ENCODE data around the gene PEBP1.

The PEBP1 gene

GRCh38 chr12:118190266-118190665 is 54.3 kb downstream of the PEBP1 start:
- Histone ChIP-seq H3K4me2 (ENCODE audit: low read length, poor library complexity, severe bottlenecking) (peak overlapping the region; percentile 27), H3K14ac (ENCODE audit: low read length in 2 of 2) (no peak overlapping the region), H2BK15ac (ENCODE audit: low read depth, poor library complexity, severe bottlenecking) (no peak overlapping the region), H3K79me1 (replicated peaks; ENCODE audit: low read length, poor library complexity, severe bottlenecking) (peaks cover 10% of the 10 kb centered on the region), H3K4me3 (ENCODE audit: insufficient read depth in 1 of 2, low read depth in 1 of 2, low read length in 2 of 2) (peak overlapping the region in 1 of 2 experiments; percentile 76), H3K18ac (ENCODE audit: low read depth in 1 of 2, low read length in 2 of 2) (peak overlapping the region in 1 of 2 experiments; percentile 43), H2BK5ac (ENCODE audit: low read depth, low read length, poor library complexity, severe bottlenecking) (no peak overlapping the region), H2BK120ac (ENCODE audit: low read depth, low read length) (no peak overlapping the region), H2AFZ (ENCODE audit: low read depth, low read length) (no peak overlapping the region), H3K36me3 (ENCODE audit: control insufficient read depth in 1 of 2, insufficient read depth in 2 of 2, low read depth in 1 of 2, low read length in 2 of 2) (peaks cover 0 to 21% of the 10 kb centered on the region in 2 experiments), H3K27ac (ENCODE audit: low read length, poor library complexity, severe bottlenecking) (peak overlapping the region; percentile 91), H3K4me1 (ENCODE audit: control insufficient read depth, insufficient read depth, low read depth, low read length) (peaks cover 5% of the 10 kb centered on the region), H3K9me3 (ENCODE audit: control insufficient read depth, low read length) (no peaks in the 10 kb centered on the region), H4K8ac (ENCODE audit: low read length) (no peak overlapping the region), H4K91ac (ENCODE audit: low read length) (no peak overlapping the region), H3K9ac (ENCODE audit: low read length) (peak overlapping the region; percentile 95), H2AK5ac (ENCODE audit: low read length, severe bottlenecking) (no peak overlapping the region), H3K27me3 (ENCODE audit: control insufficient read depth in 1 of 2, insufficient read depth in 1 of 2, low read length in 2 of 2) (no peaks in the 10 kb centered on the region), H3K23ac (ENCODE audit: low read length in 2 of 2) (no peak overlapping the region), H3K4ac (ENCODE audit: low read depth in 1 of 2, low read length in 2 of 2) (no peak overlapping the region), H2BK12ac (ENCODE audit: low read length in 2 of 2) (no peak overlapping the region)
- 82% methylated on average over 11 of the region's 11 CpGs for WGBS
- peak; percentile 32 for DNase-seq

DNA sequence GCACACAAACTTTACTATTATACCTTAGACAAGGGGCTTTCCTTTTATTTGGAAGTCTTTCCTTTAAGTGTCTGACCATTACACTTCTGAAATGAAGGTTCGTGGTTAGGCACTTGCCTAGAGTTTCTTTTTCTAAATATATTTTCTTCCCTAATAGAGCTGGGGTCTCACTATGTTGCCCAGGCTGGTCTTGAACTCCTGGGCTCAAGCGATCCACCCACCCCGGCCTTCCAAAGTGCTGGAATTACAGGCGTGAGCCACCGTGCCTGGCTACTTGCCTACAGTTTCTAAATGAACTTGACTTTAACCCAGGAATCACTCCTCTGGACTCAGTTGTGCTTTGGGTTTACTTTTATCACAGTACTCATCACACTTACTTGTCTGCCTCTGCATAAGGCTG is 57.6 kb downstream of the PEBP1 start:
- H4K8ac ChIP-seq (ENCODE audit: low read length), result no peak overlapping the region
- peaks cover 4% of the 10 kb centered on the region for H3K79me1 ChIP-seq (replicated peaks; ENCODE audit: low read length, poor library complexity, severe bottlenecking)
- H3K4me3 ChIP-seq (ENCODE audit: insufficient read depth in 1 of 2, low read depth in 1 of 2, low read length in 2 of 2), result no peak overlapping the region
- no peak overlapping the region for H3K9ac ChIP-seq (ENCODE audit: low read length)
- no peak overlapping the region for H3K27ac ChIP-seq (ENCODE audit: low read length, poor library complexity, severe bottlenecking)
- no peak overlapping the region for H3K4ac ChIP-seq (ENCODE audit: low read depth in 1 of 2, low read length in 2 of 2)
- no peak overlapping the region for H2BK120ac ChIP-seq (ENCODE audit: low read depth, low read length)
- H3K9me3 ChIP-seq (ENCODE audit: control insufficient read depth, low read length), result no peaks in the 10 kb centered on the region
- H3K23ac ChIP-seq (ENCODE audit: low read length in 2 of 2), result no peak overlapping the region
- H3K4me2 ChIP-seq (ENCODE audit: low read length, poor library complexity, severe bottlenecking), result no peak overlapping the region
- no peak for DNase-seq
- H2BK15ac ChIP-seq (ENCODE audit: low read depth, poor library complexity, severe bottlenecking), result no peak overlapping the region
- H2AFZ ChIP-seq (ENCODE audit: low read depth, low read length), result no peak overlapping the region
- WGBS, result 97% methylated on average over 5 of the region's 5 CpGs
- H2BK5ac ChIP-seq (ENCODE audit: low read depth, low read length, poor library complexity, severe bottlenecking), result no peak overlapping the region
- H4K91ac ChIP-seq (ENCODE audit: low read length), result no peak overlapping the region
- no peak overlapping the region for H3K14ac ChIP-seq (ENCODE audit: low read length in 2 of 2)
- H2BK12ac ChIP-seq (ENCODE audit: low read length in 2 of 2), result no peak overlapping the region
- no peak overlapping the region for H2AK5ac ChIP-seq (ENCODE audit: low read length, severe bottlenecking)
- no peaks in the 10 kb centered on the region for H3K27me3 ChIP-seq (ENCODE audit: control insufficient read depth in 1 of 2, insufficient read depth in 1 of 2, low read length in 2 of 2)
- H3K18ac ChIP-seq (ENCODE audit: low read depth in 1 of 2, low read length in 2 of 2), result no peak overlapping the region
- H3K36me3 ChIP-seq (ENCODE audit: control insufficient read depth in 1 of 2, insufficient read depth in 2 of 2, low read depth in 1 of 2, low read length in 2 of 2), result peaks cover 0 to 37% of the 10 kb centered on the region in 2 experiments
- H3K4me1 ChIP-seq (ENCODE audit: control insufficient read depth, insufficient read depth, low read depth, low read length), result peaks cover 5% of the 10 kb centered on the region

DNA sequence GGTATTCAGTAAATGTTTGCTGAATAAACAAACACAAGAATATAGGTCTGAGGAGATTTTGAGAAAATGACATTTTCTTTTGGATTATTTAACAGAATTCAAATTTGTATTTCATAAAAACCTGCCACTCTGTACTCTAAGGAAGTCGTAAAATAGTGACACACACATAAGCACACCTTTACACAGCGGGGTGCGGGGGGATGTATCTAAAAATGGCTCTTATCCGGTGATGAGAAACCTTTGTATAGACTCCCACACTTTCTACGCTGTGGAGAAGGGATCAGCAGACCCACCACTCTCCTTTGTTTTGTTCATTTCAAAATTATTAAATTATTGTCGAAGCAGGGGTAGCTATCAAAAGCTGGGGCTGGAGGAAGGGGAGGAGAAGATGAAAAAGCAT is 58.0 kb downstream of the PEBP1 start:
- H3K14ac ChIP-seq (ENCODE audit: low read length in 2 of 2), result no peak overlapping the region
- H2BK15ac ChIP-seq (ENCODE audit: low read depth, poor library complexity, severe bottlenecking), result no peak overlapping the region
- no peak overlapping the region for H3K9ac ChIP-seq (ENCODE audit: low read length)
- H2BK5ac ChIP-seq (ENCODE audit: low read depth, low read length, poor library complexity, severe bottlenecking), result no peak overlapping the region
- no peak overlapping the region for H3K4me2 ChIP-seq (ENCODE audit: low read length, poor library complexity, severe bottlenecking)
- H3K4me3 ChIP-seq (ENCODE audit: insufficient read depth in 1 of 2, low read depth in 1 of 2, low read length in 2 of 2), result no peak overlapping the region
- no peak overlapping the region for H2AK5ac ChIP-seq (ENCODE audit: low read length, severe bottlenecking)
- H2BK120ac ChIP-seq (ENCODE audit: low read depth, low read length), result no peak overlapping the region
- WGBS, result 95% methylated on average over 5 of the region's 6 CpGs
- H3K23ac ChIP-seq (ENCODE audit: low read length in 2 of 2), result no peak overlapping the region
- H3K4me1 ChIP-seq (ENCODE audit: control insufficient read depth, insufficient read depth, low read depth, low read length), result peaks cover 3% of the 10 kb centered on the region
- H3K36me3 ChIP-seq (ENCODE audit: control insufficient read depth in 1 of 2, insufficient read depth in 2 of 2, low read depth in 1 of 2, low read length in 2 of 2), result peaks cover 2 to 41% of the 10 kb centered on the region in 2 experiments
- H3K27ac ChIP-seq (ENCODE audit: low read length, poor library complexity, severe bottlenecking), result no peak overlapping the region
- peaks cover 2% of the 10 kb centered on the region for H3K79me1 ChIP-seq (replicated peaks; ENCODE audit: low read length, poor library complexity, severe bottlenecking)
- no peak overlapping the region for H4K8ac ChIP-seq (ENCODE audit: low read length)
- H3K27me3 ChIP-seq (ENCODE audit: control insufficient read depth in 1 of 2, insufficient read depth in 1 of 2, low read length in 2 of 2), result no peaks in the 10 kb centered on the region
- H3K9me3 ChIP-seq (ENCODE audit: control insufficient read depth, low read length), result no peaks in the 10 kb centered on the region
- H2AFZ ChIP-seq (ENCODE audit: low read depth, low read length), result no peak overlapping the region
- H3K18ac ChIP-seq (ENCODE audit: low read depth in 1 of 2, low read length in 2 of 2), result no peak overlapping the region
- DNase-seq, result no peak
- H2BK12ac ChIP-seq (ENCODE audit: low read length in 2 of 2), result no peak overlapping the region
- no peak overlapping the region for H4K91ac ChIP-seq (ENCODE audit: low read length)
- H3K4ac ChIP-seq (ENCODE audit: low read depth in 1 of 2, low read length in 2 of 2), result no peak overlapping the region

All from mesenchymal stem cell (in vitro differentiated cells and primary cell).